Measurements from ENCODE around the gene SCGB3A2. TPM values are rescaled to one million over a fixed set of nuclear protein-coding genes. Genes with fewer than 3 reads are reported as not detected.

SCGB3A2 gene
- total and polyA plus RNA-seq, 10 donors = 0.67 TPM; not detected in 9

- Histone ChIP-seq H3K27me3 (replicated peaks in 1 of 7) (no peaks in the 10 kb centered on the region), H3K4me1 (no peaks in the 10 kb centered on the region), H3K27ac (no peak overlapping the region), H3K4me3 (no peak overlapping the region), H3K9me3 (no peaks in the 10 kb centered on the region), H3K36me3 (no peaks in the 10 kb centered on the region)
- DNase-seq = no peak
- TF ChIP-seq POLR2AphosphoS5 (IDR thresholded peaks at IDR 0.05) (no peak), POLR2A (IDR thresholded peaks at IDR 0.05) (no peak), CTCF (IDR thresholded peaks at IDR 0.05 in 8 of 11, conservative IDR thresholded peaks at IDR 0.05 in 3 of 11) (no peak)
- WGBS, 5 donors = 69 to 85% (median 74%) methylated on average over 4 of the region's 4 CpGs
- intact Hi-C loops (cut with DNase I; ENCODE audit: low total_unique reads) = no loop called here
Observed at GRCh38 chr5:147920420-147921030, 42.0 kb downstream of the SCGB3A2 start.

- Histone ChIP-seq H3K27me3 (replicated peaks in 1 of 7) (no peaks in the 10 kb centered on the region), H3K4me3 (no peak overlapping the region), H3K27ac (no peak overlapping the region), H3K36me3 (no peaks in the 10 kb centered on the region), H3K9me3 (no peaks in the 10 kb centered on the region), H3K4me1 (no peaks in the 10 kb centered on the region)
- TF ChIP-seq CTCF (IDR thresholded peaks at IDR 0.05 in 8 of 11, conservative IDR thresholded peaks at IDR 0.05 in 3 of 11) (no peak), POLR2AphosphoS5 (IDR thresholded peaks at IDR 0.05) (no peak), POLR2A (IDR thresholded peaks at IDR 0.05) (no peak)
- intact Hi-C loops (cut with DNase I; ENCODE audit: low total_unique reads) = no loop called here
- no peak for DNase-seq
- 14 to 37% (median 19%) methylated on average over 2 of the region's 2 CpGs for WGBS, 5 donors
Observed at GRCh38 chr5:147921136-147921535, 42.6 kb downstream of the SCGB3A2 start.

GRCh38 chr5:147925020-147925419 lies 46.5 kb downstream of the SCGB3A2 start:
- intact Hi-C loops (cut with DNase I; ENCODE audit: low total_unique reads) = no loop called here

GRCh38 chr5:147927901-147928300 lies 49.4 kb downstream of the SCGB3A2 start:
- Histone ChIP-seq H3K4me1 (no peaks in the 10 kb centered on the region), H3K4me3 (no peak overlapping the region), H3K27ac (no peak overlapping the region), H3K9me3 (no peaks in the 10 kb centered on the region), H3K27me3 (replicated peaks in 1 of 7) (no peaks in the 10 kb centered on the region), H3K36me3 (no peaks in the 10 kb centered on the region)
- DNase-seq = no peak
- TF ChIP-seq POLR2A (IDR thresholded peaks at IDR 0.05) (no peak), CTCF (IDR thresholded peaks at IDR 0.05 in 8 of 11, conservative IDR thresholded peaks at IDR 0.05 in 3 of 11) (no peak), POLR2AphosphoS5 (IDR thresholded peaks at IDR 0.05) (no peak)
- intact Hi-C loops (cut with DNase I; ENCODE audit: low total_unique reads) = no loop called here
- 14 to 29% (median 25%) methylated on average over 3 of the region's 3 CpGs for WGBS, 5 donors

More at GRCh38 chr5:147925020-147925419, 46.5 kb downstream of the SCGB3A2 start:
- Histone ChIP-seq H3K4me3 (no peak overlapping the region), H3K9me3 (no peaks in the 10 kb centered on the region), H3K27me3 (replicated peaks in 1 of 7) (no peaks in the 10 kb centered on the region), H3K27ac (no peak overlapping the region), H3K36me3 (no peaks in the 10 kb centered on the region), H3K4me1 (no peaks in the 10 kb centered on the region)
- no peak for TF ChIP-seq POLR2AphosphoS5 (IDR thresholded peaks at IDR 0.05)
- no peak for TF ChIP-seq CTCF (IDR thresholded peaks at IDR 0.05 in 8 of 11, conservative IDR thresholded peaks at IDR 0.05 in 3 of 11)
- no peak for TF ChIP-seq POLR2A (IDR thresholded peaks at IDR 0.05)
- WGBS, 5 donors = 80 to 87% (median 86%) methylated on average over 4 of the region's 4 CpGs
- no peak for DNase-seq
